ENCODE results near the gene MPC1.
"Not testable (repeated sequence)": the region's sequence is repeated elsewhere in the genome, so short reads cannot be mapped to it uniquely, and the experiment has no call there.

The MPC1 gene

GRCh38 chr6:166379103-166379586 is 3.6 kb downstream of the MPC1 start:
- no peak for DNase-seq

GRCh38 chr6:166377721-166378120 is 5.0 kb downstream of the MPC1 start:
- no peak for DNase-seq

GRCh38 chr6:166375013-166375412 is 7.7 kb downstream of the MPC1 start:
- no peak for DNase-seq

- no peak for DNase-seq
These were observed 12.3 kb downstream of the MPC1 start for GRCh38 chr6:166370489-166370888.

- DNase-seq: no peak
These were observed 13.0 kb downstream of the MPC1 start for GRCh38 chr6:166369782-166370181.

- DNase-seq: no peak
These were observed 15.8 kb downstream of the MPC1 start for GRCh38 chr6:166366921-166367320.

- no peak for DNase-seq
These were observed 16.9 kb downstream of the MPC1 start for GRCh38 chr6:166365806-166366205.

GRCh38 chr6:166365221-166365620 is 17.5 kb downstream of the MPC1 start:
- DNase-seq: no peak

GRCh38 chr6:166364456-166364855 is 18.3 kb downstream of the MPC1 start:
- DNase-seq: no peak

GRCh38 chr6:166362427-166362826 is 20.3 kb downstream of the MPC1 start:
- DNase-seq: not testable (repeated sequence)

- no peak for DNase-seq
These were observed 21.7 kb downstream of the MPC1 start for GRCh38 chr6:166361077-166361429.

GRCh38 chr6:166360243-166361076 is 22.3 kb downstream of the MPC1 start:
- DNase-seq: no peak

- no peak for DNase-seq
These were observed 27.2 kb downstream of the MPC1 start for GRCh38 chr6:166355552-166355951.

- DNase-seq: no peak
These were observed 27.8 kb downstream of the MPC1 start for GRCh38 chr6:166354965-166355364.

- DNase-seq: no peak
These were observed 28.6 kb downstream of the MPC1 start for GRCh38 chr6:166354143-166354542.

GRCh38 chr6:166353507-166353906 is 29.2 kb downstream of the MPC1 start:
- DNase-seq: no peak

- no peak for DNase-seq
These were observed 29.8 kb downstream of the MPC1 start for GRCh38 chr6:166352923-166353322.

- DNase-seq: no peak
These were observed 30.9 kb downstream of the MPC1 start for GRCh38 chr6:166351715-166352285.

GRCh38 chr6:166348305-166348949 is 34.3 kb downstream of the MPC1 start:
- no peak for DNase-seq

GRCh38 chr6:166346965-166347364 is 35.8 kb downstream of the MPC1 start:
- DNase-seq: no peak

- no peak for DNase-seq
These were observed 36.3 kb downstream of the MPC1 start for GRCh38 chr6:166346449-166346848.

- not testable (repeated sequence) for DNase-seq
These were observed 37.1 kb downstream of the MPC1 start for GRCh38 chr6:166345672-166346071.

GRCh38 chr6:166344921-166345320 is 37.8 kb downstream of the MPC1 start:
- not testable (repeated sequence) for DNase-seq

- DNase-seq: no peak
These were observed 38.5 kb downstream of the MPC1 start for GRCh38 chr6:166344240-166344639.
